SU-DHL-6 (cell line): ENCODE measurements around the gene BRAT1.
"Not testable (repeated sequence)": the region's sequence is repeated elsewhere in the genome, so short reads cannot be mapped to it uniquely, and the experiment has no call there.

Source experiments
- H2AFZ ChIP-seq: fragments of 200-600 bp; sonication (generic); 2 replicates; pipeline ENCODE4 v1.6.1; 2014; ENCODE audit warnings: low read depth, mild to moderate bottlenecking, moderate library complexity, mixed read lengths, antibody characterized with exemption, low read length; ENCODE audit not compliant: severe bottlenecking
- H3F3A ChIP-seq: fragments of 200-600 bp; shearing (Covaris generic); 2 replicates; pipeline ENCODE4 v1.6.0; 2016; ENCODE audit warnings: antibody characterized with exemption, mild to moderate bottlenecking; ENCODE audit not compliant: insufficient read depth
- H3K27ac ChIP-seq: fragments of 200-600 bp; sonication (generic); 2 replicates; pipeline ENCODE4 v1.5.1; 2016; ENCODE audit warnings: low read depth, mild to moderate bottlenecking, low read length, moderate library complexity, mixed read lengths
- H3K27me3 ChIP-seq: fragments of 200-600 bp; sonication (generic), shearing (Covaris generic); 2 replicates; pipeline ENCODE4 v1.6.0; 2014; ENCODE audit warnings: mild to moderate bottlenecking, low read length
- H3K36me3 ChIP-seq: fragments of 200-600 bp; sonication (generic); 2 replicates; pipeline ENCODE4 v1.6.1; 2014; ENCODE audit warnings: mild to moderate bottlenecking, low read length, mixed read lengths
- H3K4me2 ChIP-seq: fragments of 300-600, 200-600 bp; shearing (Covaris generic), sonication (generic); 2 replicates; pipeline ENCODE4 v1.6.0; 2014; ENCODE audit warnings: low read length, low read depth, mild to moderate bottlenecking; ENCODE audit not compliant: poor library complexity, severe bottlenecking
- H3K4me3 ChIP-seq: fragments of 200-600 bp; sonication (generic); 2 replicates; pipeline ENCODE4 v1.5.1; 2014; ENCODE audit warnings: antibody characterized with exemption, low read length, mild to moderate bottlenecking, mixed read lengths; ENCODE audit not compliant: insufficient read depth, poor library complexity, severe bottlenecking
- H3K79me2 ChIP-seq: fragments of 200-600 bp; sonication (generic); 2 replicates; pipeline ENCODE4 v1.6.1; 2014; ENCODE audit warnings: mild to moderate bottlenecking, low read length, moderate library complexity; ENCODE audit not compliant: insufficient read depth
- H3K9ac ChIP-seq: fragments of 200-600 bp; sonication (generic); 2 replicates; pipeline ENCODE4 v1.7.0; 2014; ENCODE audit warnings: mild to moderate bottlenecking, low read length
- H3K9me2 ChIP-seq: fragments of 200-600 bp; sonication (generic); replicated peaks from 2 replicates; pipeline ENCODE4 v1.6.1; 2014; ENCODE audit warnings: low read length; ENCODE audit not compliant: insufficient read depth
- H3K9me3 ChIP-seq: fragments of 200-600 bp; sonication (generic); 2 replicates; pipeline ENCODE4 v1.6.1; 2014; ENCODE audit warnings: low read length, mixed read lengths; ENCODE audit not compliant: insufficient read depth
- H4K20me1 ChIP-seq: fragments of 200-600 bp; sonication (generic); 2 replicates; pipeline ENCODE4 v1.6.1; 2014; ENCODE audit warnings: low read depth, mild to moderate bottlenecking, antibody characterized with exemption, low read length, moderate library complexity, mixed read lengths
- EZH2phosphoT487 ChIP-seq: fragments of 200-600 bp; sonication (generic), shearing (Covaris generic); conservative IDR thresholded peaks from 2 replicates; pipeline ENCODE4 v1.6.1; 2018; ENCODE audit warnings: mild to moderate bottlenecking, antibody characterized with exemption, low read length, moderate library complexity, mixed read lengths
- TF ChIP-seq, protein P1 (sequence below): fragments of 200-600 bp; sonication (generic); IDR thresholded peaks from one replicate; pipeline ENCODE4 v1.5.1; 2017; ENCODE audit warnings: antibody characterized with exemption, mild to moderate bottlenecking, low read length, moderate library complexity; ENCODE audit not compliant: insufficient read depth, poor library complexity, severe bottlenecking

BRAT1 gene

DNA sequence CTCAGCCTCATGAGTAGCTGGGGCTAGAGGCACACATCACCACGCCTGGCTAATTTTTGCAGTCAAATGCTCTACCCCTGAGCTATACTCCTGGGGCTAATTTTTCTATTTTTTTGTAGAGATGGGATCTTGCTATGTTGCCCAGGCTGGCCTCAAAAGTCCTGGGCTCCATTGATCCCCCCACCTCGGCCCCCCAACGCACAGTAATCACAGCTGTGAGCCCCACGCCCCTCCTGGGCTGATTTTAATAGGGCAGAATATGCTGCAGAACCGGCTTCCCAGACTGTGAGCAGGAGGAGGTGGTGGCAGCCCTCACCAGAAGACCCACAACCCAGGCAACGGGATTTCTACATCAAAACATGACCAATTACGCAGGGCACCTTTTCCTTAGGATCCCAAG is 15.2 kb downstream of the BRAT1 start:
- Histone ChIP-seq H3K4me2 (no peak overlapping the region), H3K36me3 (no peaks in the 10 kb centered on the region), H4K20me1 (no peaks in the 10 kb centered on the region)

DNA sequence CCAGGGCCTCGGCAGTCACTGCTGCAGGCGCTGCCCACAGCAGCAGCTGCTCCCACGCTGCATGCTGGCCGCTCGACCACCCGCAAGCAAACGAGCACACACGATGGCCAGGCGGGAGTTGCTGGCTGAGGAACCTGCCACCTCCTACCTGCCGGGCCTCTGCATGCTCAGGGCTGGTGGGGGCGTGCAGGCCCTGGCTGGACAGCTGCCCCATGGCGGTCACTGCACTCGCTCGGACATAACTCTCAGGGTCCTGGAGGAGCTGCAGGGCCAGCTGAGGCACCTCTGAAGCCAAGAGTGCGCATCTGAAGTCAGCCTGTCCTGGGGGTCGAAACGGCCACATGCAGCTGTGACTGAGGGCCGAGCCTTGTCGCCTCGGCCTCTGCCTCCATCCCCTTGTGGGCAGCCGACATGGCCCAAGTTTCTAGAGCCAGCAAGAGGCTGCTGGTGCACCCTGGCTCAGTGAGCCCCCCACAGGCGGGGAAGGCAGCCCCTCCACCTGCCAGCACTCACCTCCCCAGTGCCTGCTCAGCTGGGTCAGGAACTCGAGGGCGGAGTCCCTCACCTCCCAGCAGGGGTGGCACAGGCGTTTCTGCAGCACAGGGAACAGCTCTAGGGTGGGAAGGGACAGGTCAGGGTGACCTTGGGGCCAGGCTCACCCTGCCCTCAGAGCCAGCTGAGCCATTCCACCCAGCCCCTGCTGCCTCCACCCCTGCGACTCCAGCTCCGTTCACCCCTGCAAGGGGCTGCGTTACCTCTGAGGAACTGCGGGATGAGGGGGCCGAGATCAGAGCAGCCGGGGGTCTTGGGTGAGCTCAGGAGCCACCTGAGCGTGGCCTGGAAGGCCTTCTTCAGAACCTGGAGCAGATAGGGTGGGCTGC is 16.1 kb downstream of the BRAT1 start:
- no peaks in the 10 kb centered on the region for H3K36me3 ChIP-seq
- no peaks in the 10 kb centered on the region for H3K79me2 ChIP-seq
- TF ChIP-seq, protein P1, sequence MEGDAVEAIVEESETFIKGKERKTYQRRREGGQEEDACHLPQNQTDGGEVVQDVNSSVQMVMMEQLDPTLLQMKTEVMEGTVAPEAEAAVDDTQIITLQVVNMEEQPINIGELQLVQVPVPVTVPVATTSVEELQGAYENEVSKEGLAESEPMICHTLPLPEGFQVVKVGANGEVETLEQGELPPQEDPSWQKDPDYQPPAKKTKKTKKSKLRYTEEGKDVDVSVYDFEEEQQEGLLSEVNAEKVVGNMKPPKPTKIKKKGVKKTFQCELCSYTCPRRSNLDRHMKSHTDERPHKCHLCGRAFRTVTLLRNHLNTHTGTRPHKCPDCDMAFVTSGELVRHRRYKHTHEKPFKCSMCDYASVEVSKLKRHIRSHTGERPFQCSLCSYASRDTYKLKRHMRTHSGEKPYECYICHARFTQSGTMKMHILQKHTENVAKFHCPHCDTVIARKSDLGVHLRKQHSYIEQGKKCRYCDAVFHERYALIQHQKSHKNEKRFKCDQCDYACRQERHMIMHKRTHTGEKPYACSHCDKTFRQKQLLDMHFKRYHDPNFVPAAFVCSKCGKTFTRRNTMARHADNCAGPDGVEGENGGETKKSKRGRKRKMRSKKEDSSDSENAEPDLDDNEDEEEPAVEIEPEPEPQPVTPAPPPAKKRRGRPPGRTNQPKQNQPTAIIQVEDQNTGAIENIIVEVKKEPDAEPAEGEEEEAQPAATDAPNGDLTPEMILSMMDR = no peak
- no peak for TF ChIP-seq EZH2phosphoT487
- H3K9ac ChIP-seq = no peak overlapping the region
- H3K4me3 ChIP-seq = no peak overlapping the region
- no peaks in the 10 kb centered on the region for H3K27me3 ChIP-seq
- no peaks in the 10 kb centered on the region for H3K9me3 ChIP-seq
- no peak overlapping the region for H3K4me2 ChIP-seq
- no peak overlapping the region for H2AFZ ChIP-seq
- no peaks in the 10 kb centered on the region for H4K20me1 ChIP-seq
- no peaks in the 10 kb centered on the region for H3K9me2 ChIP-seq
- H3K27ac ChIP-seq = no peak overlapping the region
- no peaks in the 10 kb centered on the region for H3F3A ChIP-seq

More for the DNA sequence above, 15.2 kb downstream of the BRAT1 start:
- Histone ChIP-seq H3K4me3 (no peak overlapping the region), H3K9me3 (no peaks in the 10 kb centered on the region), H2AFZ (no peak overlapping the region), H3K27me3 (no peaks in the 10 kb centered on the region), H3F3A (no peaks in the 10 kb centered on the region), H3K9ac (no peak overlapping the region), H3K27ac (no peak overlapping the region), H3K9me2 (no peaks in the 10 kb centered on the region), H3K79me2 (no peaks in the 10 kb centered on the region)
- TF ChIP-seq EZH2phosphoT487 = no peak
- TF ChIP-seq, protein P1 = no peak

DNA sequence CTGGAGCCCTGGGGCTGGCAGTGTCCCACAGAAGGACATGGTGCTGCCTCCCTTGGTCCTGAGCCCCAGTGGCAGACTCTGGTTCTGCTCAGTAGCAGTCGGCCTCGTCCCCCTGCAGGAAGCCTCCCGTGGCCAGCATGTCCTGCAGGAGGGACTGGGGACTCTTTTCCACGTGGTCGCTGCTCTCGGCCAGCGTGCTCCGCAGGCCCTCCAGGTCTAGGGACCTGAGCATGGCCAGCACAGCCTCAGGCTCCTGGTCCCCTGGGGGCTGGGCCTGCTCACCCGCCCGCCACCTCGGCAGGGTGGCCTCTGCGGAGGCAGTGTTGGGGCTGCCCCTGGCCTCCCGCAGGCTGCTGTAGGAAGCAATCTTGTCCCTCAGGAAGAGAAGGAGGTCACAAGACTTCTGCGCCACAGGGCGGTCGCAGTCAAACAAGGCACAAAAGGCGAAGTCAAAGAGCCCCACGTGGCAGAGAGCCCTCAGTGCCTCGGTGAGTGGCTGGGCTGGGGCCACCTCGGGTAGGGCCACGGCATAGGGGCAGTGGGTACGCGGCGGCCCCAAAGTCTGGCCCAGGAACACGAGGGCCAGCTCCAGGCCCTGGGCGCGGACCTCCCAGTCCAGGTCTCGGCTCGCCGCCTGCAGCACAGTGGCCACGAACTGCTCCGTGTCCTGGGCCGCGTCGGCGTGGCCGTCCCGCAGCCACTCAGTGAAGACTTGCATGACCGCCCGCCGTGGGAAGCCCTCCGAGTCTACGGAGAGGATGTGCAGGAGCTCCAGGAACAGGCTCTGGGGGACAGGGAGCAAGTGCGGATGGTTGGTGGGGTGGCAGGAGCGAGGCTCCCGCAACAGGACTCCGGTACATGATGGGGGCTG is 17.1 kb downstream of the BRAT1 start:
- no peaks in the 10 kb centered on the region for H3K9me2 ChIP-seq
- no peaks in the 10 kb centered on the region for H4K20me1 ChIP-seq
- no peaks in the 10 kb centered on the region for H3K9me3 ChIP-seq
- no peaks in the 10 kb centered on the region for H3K36me3 ChIP-seq
- H3K27ac ChIP-seq = no peak overlapping the region
- no peaks in the 10 kb centered on the region for H3K79me2 ChIP-seq
- TF ChIP-seq EZH2phosphoT487 = no peak
- TF ChIP-seq, protein P1 = no peak
- no peak overlapping the region for H3K4me2 ChIP-seq
- H3K9ac ChIP-seq = no peak overlapping the region
- H3K4me3 ChIP-seq = no peak overlapping the region
- H3K27me3 ChIP-seq = no peaks in the 10 kb centered on the region
- H2AFZ ChIP-seq = no peak overlapping the region
- H3F3A ChIP-seq = no peaks in the 10 kb centered on the region

DNA sequence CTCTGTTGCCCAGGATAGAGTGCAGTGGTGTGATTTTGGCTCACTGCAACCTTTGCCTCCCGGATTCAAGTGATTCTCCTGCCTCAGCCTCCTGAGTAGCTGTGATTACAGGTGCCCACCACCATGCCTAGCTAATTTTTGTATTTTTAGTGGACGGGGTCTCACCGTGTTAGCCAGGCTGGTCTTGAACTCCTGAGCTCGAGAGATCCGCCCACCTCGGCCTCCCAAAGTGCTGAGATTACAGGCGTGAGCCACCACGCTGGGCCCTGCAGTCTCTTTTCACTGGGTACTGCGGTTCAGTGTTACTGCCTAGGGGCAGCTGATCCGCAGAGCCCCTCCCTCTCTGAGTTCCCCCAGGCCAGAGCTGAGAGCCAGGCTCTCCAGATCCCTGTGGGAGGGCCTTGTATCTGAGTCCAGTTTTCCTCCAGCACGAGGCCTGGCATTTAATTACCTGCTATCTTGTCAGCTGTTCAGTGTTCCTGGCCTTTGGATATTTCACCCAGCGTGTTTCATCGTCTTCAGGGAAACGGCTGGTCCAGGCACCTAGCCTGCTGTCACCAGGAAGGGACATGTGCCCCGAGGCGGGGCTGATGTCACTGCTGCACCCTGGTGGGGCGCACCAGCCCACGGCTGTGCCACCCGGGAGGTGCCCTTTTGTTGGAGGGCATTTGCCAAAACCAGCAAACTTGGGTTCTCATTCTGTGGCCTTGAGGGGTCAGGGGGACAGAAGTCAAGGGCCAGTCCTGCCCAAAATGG is 19.3 kb downstream of the BRAT1 start:
- H3K36me3 ChIP-seq, H3K4me3 ChIP-seq, H3K27me3 ChIP-seq, H3K4me2 ChIP-seq, H3F3A ChIP-seq, H3K9ac ChIP-seq, H4K20me1 ChIP-seq, H2AFZ ChIP-seq, H3K9me3 ChIP-seq, H3K79me2 ChIP-seq, H3K27ac ChIP-seq, H3K9me2 ChIP-seq: not testable (repeated sequence)

DNA sequence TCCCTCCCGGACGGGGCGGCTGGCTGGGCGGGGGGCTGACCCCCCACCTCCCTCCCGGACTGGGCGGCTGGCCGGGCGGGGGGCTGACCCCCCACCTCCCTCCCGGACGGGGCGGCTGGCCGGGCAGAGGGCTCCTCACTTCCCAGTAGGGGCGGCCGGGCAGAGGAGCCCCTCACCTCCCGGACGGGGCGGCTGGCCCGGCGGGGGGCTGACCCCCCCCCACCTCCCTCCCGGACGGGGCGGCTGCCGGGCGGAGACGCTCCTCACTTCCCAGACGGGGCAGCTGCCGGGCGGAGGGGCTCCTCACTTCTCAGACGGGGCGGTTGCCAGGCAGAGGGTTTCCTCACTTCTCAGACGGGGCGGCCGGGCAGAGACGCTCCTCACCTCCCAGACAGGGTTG is 21.1 kb downstream of the BRAT1 start:
- H2AFZ ChIP-seq, H3K27ac ChIP-seq, H3K27me3 ChIP-seq, H3K36me3 ChIP-seq, H3K4me3 ChIP-seq, H3F3A ChIP-seq, H3K79me2 ChIP-seq, H3K4me2 ChIP-seq, H4K20me1 ChIP-seq, H3K9me2 ChIP-seq, H3K9ac ChIP-seq, H3K9me3 ChIP-seq: not testable (repeated sequence)
